SU-DHL-6 (cell line): ENCODE measurements around the gene GRPR.

Experiments used
- H2AFZ ChIP-seq: fragments of 200-600 bp; sonication (generic); 2 replicates; pipeline ENCODE4 v1.6.1; 2014; ENCODE audit warnings: low read depth, mild to moderate bottlenecking, moderate library complexity, mixed read lengths, antibody characterized with exemption, low read length; ENCODE audit not compliant: severe bottlenecking
- H3F3A ChIP-seq: fragments of 200-600 bp; shearing (Covaris generic); 2 replicates; pipeline ENCODE4 v1.6.0; 2016; ENCODE audit warnings: antibody characterized with exemption, mild to moderate bottlenecking; ENCODE audit not compliant: insufficient read depth
- H3K27ac ChIP-seq: fragments of 200-600 bp; sonication (generic); 2 replicates; pipeline ENCODE4 v1.5.1; 2016; ENCODE audit warnings: low read depth, mild to moderate bottlenecking, low read length, moderate library complexity, mixed read lengths
- H3K27me3 ChIP-seq: fragments of 200-600 bp; sonication (generic), shearing (Covaris generic); 2 replicates; pipeline ENCODE4 v1.6.0; 2014; ENCODE audit warnings: mild to moderate bottlenecking, low read length
- H3K36me3 ChIP-seq: fragments of 200-600 bp; sonication (generic); 2 replicates; pipeline ENCODE4 v1.6.1; 2014; ENCODE audit warnings: mild to moderate bottlenecking, low read length, mixed read lengths
- H3K4me2 ChIP-seq: fragments of 300-600, 200-600 bp; shearing (Covaris generic), sonication (generic); 2 replicates; pipeline ENCODE4 v1.6.0; 2014; ENCODE audit warnings: low read length, low read depth, mild to moderate bottlenecking; ENCODE audit not compliant: poor library complexity, severe bottlenecking
- H3K4me3 ChIP-seq: fragments of 200-600 bp; sonication (generic); 2 replicates; pipeline ENCODE4 v1.5.1; 2014; ENCODE audit warnings: antibody characterized with exemption, low read length, mild to moderate bottlenecking, mixed read lengths; ENCODE audit not compliant: insufficient read depth, poor library complexity, severe bottlenecking
- H3K79me2 ChIP-seq: fragments of 200-600 bp; sonication (generic); 2 replicates; pipeline ENCODE4 v1.6.1; 2014; ENCODE audit warnings: mild to moderate bottlenecking, low read length, moderate library complexity; ENCODE audit not compliant: insufficient read depth
- H3K9ac ChIP-seq: fragments of 200-600 bp; sonication (generic); 2 replicates; pipeline ENCODE4 v1.7.0; 2014; ENCODE audit warnings: mild to moderate bottlenecking, low read length
- H3K9me2 ChIP-seq: fragments of 200-600 bp; sonication (generic); replicated peaks from 2 replicates; pipeline ENCODE4 v1.6.1; 2014; ENCODE audit warnings: low read length; ENCODE audit not compliant: insufficient read depth
- H3K9me3 ChIP-seq: fragments of 200-600 bp; sonication (generic); 2 replicates; pipeline ENCODE4 v1.6.1; 2014; ENCODE audit warnings: low read length, mixed read lengths; ENCODE audit not compliant: insufficient read depth
- H4K20me1 ChIP-seq: fragments of 200-600 bp; sonication (generic); 2 replicates; pipeline ENCODE4 v1.6.1; 2014; ENCODE audit warnings: low read depth, mild to moderate bottlenecking, antibody characterized with exemption, low read length, moderate library complexity, mixed read lengths
- EZH2phosphoT487 ChIP-seq: fragments of 200-600 bp; sonication (generic), shearing (Covaris generic); conservative IDR thresholded peaks from 2 replicates; pipeline ENCODE4 v1.6.1; 2018; ENCODE audit warnings: mild to moderate bottlenecking, antibody characterized with exemption, low read length, moderate library complexity, mixed read lengths
- TF ChIP-seq, protein P1 (sequence below): fragments of 200-600 bp; sonication (generic); IDR thresholded peaks from one replicate; pipeline ENCODE4 v1.5.1; 2017; ENCODE audit warnings: antibody characterized with exemption, mild to moderate bottlenecking, low read length, moderate library complexity; ENCODE audit not compliant: insufficient read depth, poor library complexity, severe bottlenecking

Gene GRPR

DNA sequence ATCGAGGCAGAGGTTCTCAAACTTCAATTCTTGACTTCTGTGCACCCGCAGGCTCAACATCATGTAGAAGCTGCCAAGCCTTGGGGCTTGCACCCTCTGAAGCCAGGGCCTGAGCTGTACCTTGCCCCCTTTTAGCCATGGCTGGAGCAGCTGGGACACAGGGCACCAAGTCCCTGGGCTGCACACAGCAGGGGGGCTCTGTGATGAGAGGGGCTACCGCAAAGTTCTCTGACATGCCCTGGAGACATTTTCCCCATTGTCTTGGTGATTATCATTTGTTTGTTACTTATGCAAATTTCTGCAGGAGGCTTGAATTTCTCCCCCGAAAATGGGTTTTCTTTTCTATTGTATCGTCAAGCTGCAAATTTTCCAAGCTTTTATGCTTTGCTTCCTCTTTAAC, 39.0 kb downstream of the GRPR start:
- Histone ChIP-seq H3K27ac (no peak overlapping the region), H3K36me3 (no peaks in the 10 kb centered on the region), H3K9me2 (no peaks in the 10 kb centered on the region), H3K4me2 (no peak overlapping the region), H3K9ac (no peak overlapping the region), H3K79me2 (no peaks in the 10 kb centered on the region), H2AFZ (no peak overlapping the region), H3K4me3 (no peak overlapping the region), H3F3A (no peaks in the 10 kb centered on the region), H3K27me3 (no peaks in the 10 kb centered on the region), H3K9me3 (no peaks in the 10 kb centered on the region), H4K20me1 (no peaks in the 10 kb centered on the region)
- TF ChIP-seq, protein P1, sequence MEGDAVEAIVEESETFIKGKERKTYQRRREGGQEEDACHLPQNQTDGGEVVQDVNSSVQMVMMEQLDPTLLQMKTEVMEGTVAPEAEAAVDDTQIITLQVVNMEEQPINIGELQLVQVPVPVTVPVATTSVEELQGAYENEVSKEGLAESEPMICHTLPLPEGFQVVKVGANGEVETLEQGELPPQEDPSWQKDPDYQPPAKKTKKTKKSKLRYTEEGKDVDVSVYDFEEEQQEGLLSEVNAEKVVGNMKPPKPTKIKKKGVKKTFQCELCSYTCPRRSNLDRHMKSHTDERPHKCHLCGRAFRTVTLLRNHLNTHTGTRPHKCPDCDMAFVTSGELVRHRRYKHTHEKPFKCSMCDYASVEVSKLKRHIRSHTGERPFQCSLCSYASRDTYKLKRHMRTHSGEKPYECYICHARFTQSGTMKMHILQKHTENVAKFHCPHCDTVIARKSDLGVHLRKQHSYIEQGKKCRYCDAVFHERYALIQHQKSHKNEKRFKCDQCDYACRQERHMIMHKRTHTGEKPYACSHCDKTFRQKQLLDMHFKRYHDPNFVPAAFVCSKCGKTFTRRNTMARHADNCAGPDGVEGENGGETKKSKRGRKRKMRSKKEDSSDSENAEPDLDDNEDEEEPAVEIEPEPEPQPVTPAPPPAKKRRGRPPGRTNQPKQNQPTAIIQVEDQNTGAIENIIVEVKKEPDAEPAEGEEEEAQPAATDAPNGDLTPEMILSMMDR: no peak
- TF ChIP-seq EZH2phosphoT487: no peak

DNA sequence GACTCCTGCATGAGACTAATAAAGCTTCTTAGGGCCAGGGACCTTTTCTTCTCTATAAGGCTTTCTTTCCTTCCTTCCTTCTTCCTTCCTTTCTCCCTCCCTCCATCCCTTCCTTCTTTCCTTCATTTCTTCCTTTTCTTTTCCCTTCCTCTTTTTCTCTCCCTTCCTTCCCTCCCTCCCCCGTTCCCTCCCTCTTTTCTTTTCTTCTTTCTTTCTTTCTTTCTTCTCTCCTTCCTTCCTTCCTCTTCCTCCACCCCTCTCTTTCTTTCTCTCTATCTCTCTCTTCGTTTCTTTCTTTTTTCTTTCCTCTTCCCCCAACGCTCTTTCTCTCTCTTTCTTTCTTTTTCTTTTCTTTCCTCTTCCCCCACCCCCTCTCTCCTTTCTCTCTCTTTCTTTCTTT, 41.4 kb downstream of the GRPR start:
- no peak overlapping the region for H3K9ac ChIP-seq
- H3K9me3 ChIP-seq: no peaks in the 10 kb centered on the region
- H3K79me2 ChIP-seq: no peaks in the 10 kb centered on the region
- TF ChIP-seq, protein P1: no peak
- TF ChIP-seq EZH2phosphoT487: no peak
- no peaks in the 10 kb centered on the region for H3K36me3 ChIP-seq
- H2AFZ ChIP-seq: no peak overlapping the region
- no peak overlapping the region for H3K4me3 ChIP-seq
- no peak overlapping the region for H3K4me2 ChIP-seq
- H3F3A ChIP-seq: no peaks in the 10 kb centered on the region
- H3K27ac ChIP-seq: no peak overlapping the region
- H3K9me2 ChIP-seq: no peaks in the 10 kb centered on the region
- no peaks in the 10 kb centered on the region for H4K20me1 ChIP-seq
- no peaks in the 10 kb centered on the region for H3K27me3 ChIP-seq

DNA sequence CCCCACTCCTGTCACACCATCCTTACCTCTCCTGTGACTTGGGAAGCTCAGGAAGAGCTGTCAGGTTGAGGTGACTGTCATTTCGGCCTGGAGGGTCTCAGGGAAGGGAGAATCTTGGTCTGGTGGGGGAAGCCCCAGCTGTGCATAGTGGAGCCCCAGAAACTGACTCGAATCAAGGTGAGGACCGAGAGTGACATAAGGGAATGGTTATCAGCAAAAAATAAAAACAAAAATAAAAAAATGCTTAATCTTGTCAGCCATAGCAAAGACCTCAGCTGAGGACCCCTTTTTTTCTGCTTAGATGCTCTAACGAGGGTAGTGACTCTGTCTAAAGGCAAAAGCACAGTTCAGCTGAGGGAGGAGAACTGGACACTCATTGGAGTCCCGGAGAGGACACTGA, 43.8 kb downstream of the GRPR start, which contains the start of gene MAGEB17:
MAGEB17 (plus strand) TSS at position 301 of the 400 bp plus-strand sequence. CDS start 2,902 bp downstream, outside the sequence.
- no peaks in the 10 kb centered on the region for H4K20me1 ChIP-seq
- no peaks in the 10 kb centered on the region for H3K79me2 ChIP-seq
- TF ChIP-seq EZH2phosphoT487: no peak
- TF ChIP-seq, protein P1: no peak
- no peaks in the 10 kb centered on the region for H3K36me3 ChIP-seq
- H3K9me3 ChIP-seq: no peaks in the 10 kb centered on the region
- H3K9ac ChIP-seq: no peak within 1 kb of the TSS
- H2AFZ ChIP-seq: no peak within 1 kb of the TSS
- no peaks in the 10 kb centered on the region for H3F3A ChIP-seq
- H3K27me3 ChIP-seq: no peaks in the 10 kb centered on the region
- H3K9me2 ChIP-seq: no peaks in the 10 kb centered on the region
- no peak within 1 kb of the TSS for H3K27ac ChIP-seq
- no peak within 1 kb of the TSS for H3K4me3 ChIP-seq
- no peak within 1 kb of the TSS for H3K4me2 ChIP-seq
